Keratinocyte (primary cell): ENCODE measurements around the gene GIT1. TPM values are rescaled to one million over a fixed set of nuclear protein-coding genes. Genes with fewer than 3 reads are reported as not detected.

Source experiments
- DNase-seq: peaks from one replicate; pipeline ENCODE4 v3.0.0-alpha.2; 2011; ENCODE audit warnings: low read depth, missing footprints, low spot score
- FAIRE-seq: peaks from 2 replicates; lab custom pipeline; 2011; peaks lifted over from hg19 to GRCh38; lab: Jason Lieb, UNC
- H2AFZ ChIP-seq: 2 replicates; pipeline ENCODE4 v1.6.0; 2012; ENCODE audit warnings: low read length, control low read depth, inconsistent platforms; ENCODE audit not compliant: control insufficient read depth
- H3K27ac ChIP-seq: 2 replicates; pipeline ENCODE4 v1.5.1; 2011; ENCODE audit warnings: low read length; ENCODE audit not compliant: control insufficient read depth, insufficient read depth
- H3K27me3 ChIP-seq: 3 replicates; pipeline ENCODE4 v1.6.0; 2011; ENCODE audit warnings: low read length; ENCODE audit not compliant: control insufficient read depth, insufficient read depth; ENCODE audit errors: extremely low read depth
- H3K36me3 ChIP-seq, 2 experiments: 2 replicates in 1 of 2; 3 replicates in 1 of 2; pipeline ENCODE4 v1.5.1; 2011; ENCODE audit warnings: low read length in 2 of 2, mild to moderate bottlenecking in 1 of 2; ENCODE audit not compliant: control insufficient read depth in 2 of 2, insufficient read depth in 2 of 2; ENCODE audit errors: extremely low read depth in 1 of 2
- H3K4me1 ChIP-seq: 3 replicates; pipeline ENCODE4 v1.5.1; 2011; ENCODE audit warnings: low read length; ENCODE audit not compliant: control insufficient read depth, insufficient read depth; ENCODE audit errors: extremely low read depth
- H3K4me2 ChIP-seq: 3 replicates; pipeline ENCODE4 v1.6.0; 2011; ENCODE audit warnings: low read depth, low read length; ENCODE audit not compliant: control insufficient read depth, insufficient read depth; ENCODE audit errors: extremely low read depth
- H3K4me3 ChIP-seq, 3 experiments: fragments of 200-600 bp in 1 of 3; sonication (generic) in 1 of 3; 2 replicates in 2 of 3; 3 replicates in 1 of 3; pipeline ENCODE4 v1.5.1; 2011 to 2016; ENCODE audit warnings: low read length in 3 of 3, mild to moderate bottlenecking in 3 of 3, control low read depth in 2 of 3, inconsistent platforms in 1 of 3, low read depth in 1 of 3, mixed read lengths in 1 of 3, mixed run types in 1 of 3, moderate library complexity in 1 of 3; ENCODE audit not compliant: control insufficient read depth in 2 of 3, insufficient read depth in 2 of 3; ENCODE audit errors: extremely low read depth in 1 of 3
- H3K79me2 ChIP-seq: 2 replicates; pipeline ENCODE4 v1.6.0; 2012; ENCODE audit warnings: low read length; ENCODE audit not compliant: control insufficient read depth, insufficient read depth
- H3K9ac ChIP-seq: 3 replicates; pipeline ENCODE4 v1.6.0; 2011; ENCODE audit warnings: low read length; ENCODE audit not compliant: control insufficient read depth, insufficient read depth; ENCODE audit errors: extremely low read depth
- H3K9me1 ChIP-seq: 3 replicates; pipeline ENCODE4 v1.6.0; 2011; ENCODE audit warnings: low read length; ENCODE audit not compliant: control insufficient read depth, insufficient read depth; ENCODE audit errors: extremely low read depth
- H3K9me3 ChIP-seq: 2 replicates; pipeline ENCODE4 v1.5.1; 2012; ENCODE audit warnings: low read depth, low read length; ENCODE audit not compliant: control insufficient read depth
- H4K20me1 ChIP-seq: 3 replicates; pipeline ENCODE4 v1.6.0; 2011; ENCODE audit warnings: low read length; ENCODE audit not compliant: control insufficient read depth, insufficient read depth; ENCODE audit errors: extremely low read depth
- EZH2 ChIP-seq: IDR thresholded peaks from one replicate; pipeline ENCODE4 v1.6.1; 2012; ENCODE audit warnings: inconsistent platforms, mild to moderate bottlenecking, low read length, moderate library complexity
- dilution Hi-C: fragments of 300-500 bp; cut with MboI; formaldehyde crosslinking; loops from one replicate; pipeline ENCODE4 v1.7.0; 2020; ENCODE audit warnings: low sequenced_read_pairs; ENCODE audit not compliant: extremely low pct_ligation_motif_present
- polyA plus RNA-seq, 5 experiments: library from polyadenylated mRNA; depleted of rRNA in 3 of 5; stranded (reverse) in 3 of 5; stranded (forward) in 1 of 5; unstranded in 1 of 5; fragments of >200 nt; gene quantifications; 1 replicate in 1 of 5; 2 replicates in 3 of 5; 3 replicates in 1 of 5; pipeline versions ENCODE4 v1.2.1 to v1.2.3, GENCODE V29; 2011 to 2012; ENCODE audit warnings: missing spikeins in 2 of 5, low read depth in 1 of 5, low replicate concordance in 1 of 5
- TF ChIP-seq, protein P1 (sequence below), 3 experiments: IDR thresholded peaks in 1 of 3; conservative IDR thresholded peaks in 1 of 3; optimal IDR thresholded peaks in 1 of 3; 2 replicates in 2 of 3; 3 replicates in 1 of 3; pipeline versions ENCODE3 to v1.5.1; 2011; ENCODE audit warnings: low read length in 3 of 3, mild to moderate bottlenecking in 3 of 3, moderate library complexity in 2 of 3, control low read depth in 1 of 3, inconsistent platforms in 1 of 3; ENCODE audit not compliant: insufficient read depth in 2 of 3; ENCODE audit errors: extremely low read depth in 1 of 3

The GIT1 gene
- polyA plus RNA-seq, 1 donor (not counting 4 experiments of a cell fraction or from before 2014, with no cell fraction given) = 42.7 TPM

DNA sequence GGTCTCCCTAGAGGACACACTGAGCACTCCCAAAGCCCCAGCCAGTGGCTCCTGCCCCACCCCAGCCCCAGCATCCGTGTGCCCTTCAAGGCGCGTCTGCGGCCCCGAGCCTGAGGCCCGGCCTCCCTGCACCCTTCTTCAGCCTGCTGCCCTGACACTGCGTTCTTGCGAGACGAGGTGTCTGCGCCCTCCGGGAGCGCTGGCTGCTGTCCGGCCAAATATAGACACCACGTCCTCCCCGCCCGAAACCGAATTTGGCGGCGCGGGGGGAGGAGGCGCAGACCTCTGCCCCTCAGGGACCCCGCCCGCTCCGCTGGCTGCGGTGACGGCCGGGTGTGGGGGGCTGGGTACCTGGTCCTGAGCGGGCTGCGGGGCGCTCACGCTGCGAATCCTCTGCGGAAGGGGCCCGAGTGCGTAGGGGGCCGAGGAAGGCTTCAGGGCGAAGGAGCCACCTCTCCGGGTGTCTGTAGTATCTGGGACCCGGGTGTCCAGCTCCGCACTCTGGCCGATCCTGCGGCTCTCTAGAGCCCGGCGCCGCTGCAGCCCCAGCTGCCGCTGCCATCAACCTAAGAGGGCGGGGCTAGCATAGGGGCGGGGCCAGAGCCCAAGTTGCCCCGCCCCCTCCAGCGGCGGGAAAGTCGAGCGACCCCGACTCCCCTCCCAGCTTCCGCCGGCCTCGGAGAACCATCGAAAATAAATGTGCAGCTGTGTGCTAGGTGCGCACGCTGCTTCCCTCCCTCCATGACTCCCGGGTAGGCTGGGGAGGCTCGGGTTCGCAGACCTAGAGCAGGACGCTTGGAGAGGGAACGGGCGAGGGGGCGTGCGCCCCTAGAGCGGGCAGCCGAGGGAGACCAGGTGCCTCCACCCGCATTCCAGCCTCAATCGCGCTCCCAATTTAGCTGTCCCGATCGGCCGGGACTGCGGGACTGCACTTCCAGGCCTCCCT lies 33.2 kb upstream of the GIT1 start, which contains the start of gene CORO6:
Gene CORO6 (minus strand): TSS at position 576 of the 946 bp plus-strand sequence. CDS start 1,491 bp downstream, outside the sequence.
- Histone ChIP-seq H3K27ac (peak within 1 kb of the TSS; percentile 96), H3K9ac (peak within 1 kb of the TSS; percentile 83), H3K4me2 (peak within 1 kb of the TSS; percentile 79), H2AFZ (peak within 1 kb of the TSS; percentile 59), H3K79me2 (peaks cover 23% of the 10 kb centered on the region), H3K9me1 (no peaks in the 10 kb centered on the region), H4K20me1 (no peaks in the 10 kb centered on the region), H3K4me1 (peaks cover 65% of the 10 kb centered on the region), H3K27me3 (no peaks in the 10 kb centered on the region), H3K9me3 (no peaks in the 10 kb centered on the region), H3K36me3 (peaks cover 0 to 5% of the 10 kb centered on the region in 2 experiments), H3K4me3 (peak within 1 kb of the TSS; percentile 64 to 79 (median 70))
- no peak for FAIRE-seq
- dilution Hi-C loops = loop anchor here (10.0 kb wide), 1 partner anchor 292 kb away; no protein-coding TSS in a partner anchor
- DNase-seq = no peak
- TF ChIP-seq EZH2 = no peak
- TF ChIP-seq, protein P1, sequence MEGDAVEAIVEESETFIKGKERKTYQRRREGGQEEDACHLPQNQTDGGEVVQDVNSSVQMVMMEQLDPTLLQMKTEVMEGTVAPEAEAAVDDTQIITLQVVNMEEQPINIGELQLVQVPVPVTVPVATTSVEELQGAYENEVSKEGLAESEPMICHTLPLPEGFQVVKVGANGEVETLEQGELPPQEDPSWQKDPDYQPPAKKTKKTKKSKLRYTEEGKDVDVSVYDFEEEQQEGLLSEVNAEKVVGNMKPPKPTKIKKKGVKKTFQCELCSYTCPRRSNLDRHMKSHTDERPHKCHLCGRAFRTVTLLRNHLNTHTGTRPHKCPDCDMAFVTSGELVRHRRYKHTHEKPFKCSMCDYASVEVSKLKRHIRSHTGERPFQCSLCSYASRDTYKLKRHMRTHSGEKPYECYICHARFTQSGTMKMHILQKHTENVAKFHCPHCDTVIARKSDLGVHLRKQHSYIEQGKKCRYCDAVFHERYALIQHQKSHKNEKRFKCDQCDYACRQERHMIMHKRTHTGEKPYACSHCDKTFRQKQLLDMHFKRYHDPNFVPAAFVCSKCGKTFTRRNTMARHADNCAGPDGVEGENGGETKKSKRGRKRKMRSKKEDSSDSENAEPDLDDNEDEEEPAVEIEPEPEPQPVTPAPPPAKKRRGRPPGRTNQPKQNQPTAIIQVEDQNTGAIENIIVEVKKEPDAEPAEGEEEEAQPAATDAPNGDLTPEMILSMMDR (optimal IDR thresholded peaks at IDR 0.05 in 1 of 3, IDR thresholded peaks at IDR 0.05 in 1 of 3, conservative IDR thresholded peaks at IDR 0.05 in 1 of 3; ENCODE audit: extremely low read depth in 1 of 3, insufficient read depth in 2 of 3, low read length in 3 of 3) = no peak

DNA sequence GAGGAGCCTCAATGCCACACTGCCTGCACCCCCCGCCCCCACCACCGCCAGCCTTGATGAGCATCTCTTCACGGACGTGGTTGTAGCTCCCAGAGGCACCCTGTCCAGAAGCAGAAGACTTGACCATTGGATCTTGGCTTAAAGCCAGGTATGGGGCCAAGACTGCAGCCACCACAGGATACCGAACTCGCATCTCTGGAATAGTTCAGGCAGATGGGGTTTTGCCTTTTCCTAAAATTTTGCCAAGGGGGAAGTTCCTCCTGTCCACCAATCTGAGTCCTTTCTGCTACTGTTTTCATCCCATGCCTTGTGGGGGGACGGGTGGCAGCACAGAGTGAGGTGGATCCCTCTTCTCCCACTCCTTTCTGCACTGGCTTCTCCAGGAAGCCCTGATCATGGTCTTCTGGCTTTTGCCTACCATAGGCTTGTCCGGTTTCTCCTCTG lies 32.3 kb upstream of the GIT1 start:
- Histone ChIP-seq H3K9ac (peak overlapping the region; percentile 83), H2AFZ (no peak overlapping the region)

More for the DNA sequence above, 32.3 kb upstream of the GIT1 start:
- Histone ChIP-seq H3K27ac (peak overlapping the region; percentile 96), H3K4me1 (peaks cover 74% of the 10 kb centered on the region), H3K9me3 (no peaks in the 10 kb centered on the region), H3K4me2 (peak overlapping the region; percentile 79), H3K4me3 (peak overlapping the region; percentile 64 to 79 (median 70)), H3K9me1 (no peaks in the 10 kb centered on the region), H4K20me1 (no peaks in the 10 kb centered on the region), H3K27me3 (no peaks in the 10 kb centered on the region), H3K36me3 (peaks cover 0 to 5% of the 10 kb centered on the region in 2 experiments), H3K79me2 (peaks cover 23% of the 10 kb centered on the region)
- dilution Hi-C loops = loop anchor here (10.0 kb wide), 1 partner anchor 293 kb away; no protein-coding TSS in a partner anchor
- peak; percentile 74 for FAIRE-seq
- no peak for DNase-seq
- TF ChIP-seq, protein P1 (optimal IDR thresholded peaks at IDR 0.05 in 1 of 3, IDR thresholded peaks at IDR 0.05 in 1 of 3, conservative IDR thresholded peaks at IDR 0.05 in 1 of 3; ENCODE audit: extremely low read depth in 1 of 3, insufficient read depth in 2 of 3, low read length in 3 of 3) = no peak
